Pancreas (tissue), 10 donors: ENCODE results near the gene ANKS1B. TPM values are rescaled to one million over a fixed set of nuclear protein-coding genes. Genes with fewer than 3 reads are reported as not detected.

Experiments
- ATAC-seq, 4 donors: fragments of 200-7000 bp; cut with Tn5 transposase; one replicate each; pipeline versions ENCODE4 v1.8.0 to v1.9.1; 2020; ENCODE audit warnings: mild to moderate bottlenecking in 4 of 4, moderate library complexity in 4 of 4
- DNase-seq, 6 donors: peaks; one replicate each; pipeline ENCODE4 v3.0.0-alpha.2; 2020
- FAIRE-seq: peaks from 2 replicates; lab custom pipeline; 2012; peaks lifted over from hg19 to GRCh38; lab: Jason Lieb, UNC
- H3K27ac ChIP-seq, 4 donors: fragments of 200-600 bp; sonication (generic); 1 replicate in 3 of 4; 2 replicates in 1 of 4; pipeline versions ENCODE4 v1.5.0 to v1.8.0; 2020
- H3K27me3 ChIP-seq, 4 donors: fragments of 200-600 bp; one replicate each; pipeline ENCODE4 v1.8.0; 2021
- H3K36me3 ChIP-seq, 3 donors: fragments of 200-600 bp; sonication (generic) in 1 of 3; one replicate each; pipeline versions ENCODE4 v1.5.0 to v1.8.0; 2020 to 2021
- H3K4me1 ChIP-seq, 3 donors: fragments of 200-600 bp; one replicate each; pipeline ENCODE4 v1.8.0; 2021
- H3K4me3 ChIP-seq, 4 donors: fragments of 200-600 bp; sonication (generic) in 2 of 4; one replicate each; pipeline versions ENCODE4 v1.5.0 to v1.8.0; 2020 to 2021
- H3K9me3 ChIP-seq, 4 donors: fragments of 200-600 bp; one replicate each; pipeline ENCODE4 v1.8.0; 2021
- CTCF ChIP-seq, 4 donors: fragments of 200-600 bp; sonication (generic) in 3 of 4; IDR thresholded peaks; one replicate each; pipeline versions ENCODE4 v1.5.0 to v1.8.0; 2021; ENCODE audit warnings: antibody characterized with exemption in 4 of 4
- WGBS, 2 donors: extraction: QIAGEN DNeasy Blood & Tissue Kit; methylation state at CpG; one replicate each; pipeline ENCODE4 v1.1.7; 2013; 5-methylcytosine and 5-hydroxymethylcytosine counted together
- intact Hi-C, 3 donors: fragments of 100-400 bp; cut with DNase I; formaldehyde crosslinking; loops; one replicate each; pipeline versions ENCODE4 v1.11.1 to v1.14.2; 2022
- polyA plus RNA-seq, 2 donors: library from polyadenylated mRNA; stranded (reverse); fragments of 200-250 nt; gene quantifications; one replicate each; pipeline ENCODE4 v1.2.3, GENCODE V29; 2013
- total RNA-seq, 6 donors: library from RNA; stranded (reverse); fragmentation: NEBNext Ultra II Directional in 4 of 6; extraction: Animal tissue kit (Norgen Biotek cat#: 25700) in 4 of 6; gene quantifications; one replicate each; pipeline versions ENCODE4 v1.2.1 to v1.2.4, GENCODE V29; 2021 to 2023
- donor health status: healthy with polysubstance abuse.
- donor health status: DM: no; HTN: no; CAD: no; lungs with moderate emphysema.
- donor health status: DM: no; HTN: no; CAD: no.
- donor health status: control.
- donor health status: control.
- donor health status: Bipolar disorder and iron deficiency.
- donor health status: DM: yes; HTN: yes; CAD: no.
- donor health status: DM: no; HTN: no; CAD: no.
- donor health status: DM: no; HTN: no; CAD: no.
- donor health status: DM: yes; HTN: yes; CAD: no.

The ANKS1B gene
- total and polyA plus RNA-seq, 8 donors = 0.49 to 3.2 (median 1.9) TPM

GRCh38 chr12:99261256-99261655, 723.5 kb downstream of the ANKS1B start:
- peaks cover 0 to 4% (median 0%) of the 10 kb centered on the region in 3 donors for H3K4me1 ChIP-seq
- no peak overlapping the region for H3K27ac ChIP-seq
- FAIRE-seq = no peak
- no peak overlapping the region for H3K4me3 ChIP-seq
- no peak for ATAC-seq
- no peaks in the 10 kb centered on the region for H3K27me3 ChIP-seq
- WGBS, 2 donors = 75 to 78% methylated on average over 1 of the region's 1 CpG
- no peak for DNase-seq
- no peaks in the 10 kb centered on the region for H3K36me3 ChIP-seq
- TF ChIP-seq CTCF (IDR thresholded peaks at IDR 0.05) = no peak
- no peaks in the 10 kb centered on the region for H3K9me3 ChIP-seq
- intact Hi-C loops = no loop called here

GRCh38 chr12:99260456-99260996, 724.2 kb downstream of the ANKS1B start:
- no peak for TF ChIP-seq CTCF (IDR thresholded peaks at IDR 0.05)
- ATAC-seq (no peak), DNase-seq (no peak), FAIRE-seq (no peak)
- 44 to 55% methylated on average over 4 of the region's 4 CpGs for WGBS, 2 donors
- Histone ChIP-seq H3K27ac (no peak overlapping the region), H3K4me1 (peaks cover 0 to 4% (median 0%) of the 10 kb centered on the region in 3 donors), H3K36me3 (no peaks in the 10 kb centered on the region), H3K4me3 (no peak overlapping the region), H3K9me3 (no peaks in the 10 kb centered on the region), H3K27me3 (no peaks in the 10 kb centered on the region)
- intact Hi-C loops = no loop called here

GRCh38 chr12:99259040-99259934, 725.4 kb downstream of the ANKS1B start:
- Histone ChIP-seq H3K36me3 (no peaks in the 10 kb centered on the region), H3K4me3 (no peak overlapping the region), H3K4me1 (peaks cover 0 to 4% (median 0%) of the 10 kb centered on the region in 3 donors), H3K27ac (no peak overlapping the region), H3K27me3 (no peaks in the 10 kb centered on the region), H3K9me3 (no peaks in the 10 kb centered on the region)
- intact Hi-C loops = no loop called here
- ATAC-seq = peak in 3 of 4 donors; percentile 36 to 51 (median 45)
- no peak for FAIRE-seq
- no peak for DNase-seq
- 60 to 65% methylated on average over 12 of the region's 12 CpGs for WGBS, 2 donors
- TF ChIP-seq CTCF (IDR thresholded peaks at IDR 0.05) = no peak

GRCh38 chr12:99257672-99258071, 727.1 kb downstream of the ANKS1B start:
- H3K36me3 ChIP-seq = no peaks in the 10 kb centered on the region
- intact Hi-C loops = no loop called here
- no peak for FAIRE-seq
- H3K4me1 ChIP-seq = peaks cover 0 to 4% (median 0%) of the 10 kb centered on the region in 3 donors
- no peak for DNase-seq
- no peaks in the 10 kb centered on the region for H3K27me3 ChIP-seq
- H3K27ac ChIP-seq = no peak overlapping the region
- no peak for ATAC-seq
- no peak overlapping the region for H3K4me3 ChIP-seq
- H3K9me3 ChIP-seq = no peaks in the 10 kb centered on the region
- TF ChIP-seq CTCF (IDR thresholded peaks at IDR 0.05) = no peak

GRCh38 chr12:99253068-99253467, 731.7 kb downstream of the ANKS1B start:
- DNase-seq (no peak), FAIRE-seq (no peak), ATAC-seq (no peak)
- Histone ChIP-seq H3K27ac (no peak overlapping the region), H3K36me3 (no peaks in the 10 kb centered on the region), H3K4me1 (peaks cover 0 to 4% (median 0%) of the 10 kb centered on the region in 3 donors), H3K4me3 (no peak overlapping the region), H3K9me3 (no peaks in the 10 kb centered on the region), H3K27me3 (no peaks in the 10 kb centered on the region)
- 79 to 93% methylated on average over 3 of the region's 3 CpGs for WGBS, 2 donors
- TF ChIP-seq CTCF (IDR thresholded peaks at IDR 0.05) = no peak
- intact Hi-C loops = no loop called here
